G401 (cell line): Measurements from ENCODE around the gene HSPD1. TPM values are rescaled to one million over a fixed set of nuclear protein-coding genes. Genes with fewer than 3 reads are reported as not detected.

Experiments
- DNase-seq: peaks from one replicate; pipeline ENCODE4 v3.0.0-alpha.2; 2015; ENCODE audit warnings: low spot score
- in situ Hi-C: cut with HindIII; loops from 2 replicates; pipeline ENCODE4 v1.10.0; 2016; ENCODE audit warnings: low sequenced_read_pairs, mixed read lengths
- total RNA-seq: library from RNA; depleted of rRNA; stranded (reverse); fragments of >200 nt; shearing (Covaris generic); gene quantifications from 2 replicates; pipeline ENCODE4 v1.2.3, GENCODE V29; 2014; rRNA removed

The HSPD1 gene
- total RNA-seq, 1 experiment from 2014 or later: 158 TPM

GRCh38 chr2:197450465-197450864 lies 49.2 kb downstream of the HSPD1 start:
- in situ Hi-C loops: no loop called here
- no peak for DNase-seq

DNA sequence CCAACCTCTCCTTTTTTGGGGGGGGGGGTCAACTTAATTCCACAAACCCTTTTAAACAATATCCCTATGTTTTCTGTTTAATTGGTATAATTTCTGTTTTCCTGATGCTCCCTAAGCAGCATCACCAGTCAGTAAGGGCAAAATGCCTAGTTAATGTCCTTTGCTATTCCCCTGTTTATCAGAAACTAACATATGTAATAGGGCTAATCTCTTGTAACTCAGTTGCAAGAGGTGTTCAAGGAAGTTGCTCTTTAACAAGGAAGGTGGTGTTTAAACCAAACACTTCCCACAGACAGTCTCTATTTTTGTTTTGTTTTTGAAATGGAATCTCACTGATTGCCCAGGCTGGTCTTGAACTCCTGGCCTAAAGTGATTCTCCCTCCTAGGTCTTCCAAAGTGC lies 52.8 kb downstream of the HSPD1 start:
- in situ Hi-C loops: no loop called here
- no peak for DNase-seq

GRCh38 chr2:197445746-197446145 lies 53.9 kb downstream of the HSPD1 start:
- DNase-seq: no peak
- in situ Hi-C loops: no loop called here

DNA sequence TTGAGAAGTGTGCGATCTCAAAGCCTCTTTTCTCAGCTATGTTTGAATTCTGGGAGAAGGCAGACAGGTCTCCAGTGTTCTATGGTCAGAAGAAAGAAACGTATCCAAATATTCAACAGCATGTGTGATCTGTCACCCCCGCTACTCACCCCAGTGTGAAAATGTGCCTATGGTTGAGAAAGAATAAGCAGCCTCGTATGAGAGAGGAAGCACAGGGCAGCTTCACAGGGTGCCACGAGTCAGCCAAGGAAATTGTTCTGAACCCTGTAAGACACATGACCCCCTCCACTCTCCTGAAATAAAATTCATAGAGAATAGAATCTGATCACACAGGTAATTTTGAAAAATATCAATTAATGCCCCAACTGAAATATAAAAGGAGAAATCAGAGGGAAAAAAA lies 56.8 kb downstream of the HSPD1 start:
- in situ Hi-C loops: no loop called here
- DNase-seq: no peak

DNA sequence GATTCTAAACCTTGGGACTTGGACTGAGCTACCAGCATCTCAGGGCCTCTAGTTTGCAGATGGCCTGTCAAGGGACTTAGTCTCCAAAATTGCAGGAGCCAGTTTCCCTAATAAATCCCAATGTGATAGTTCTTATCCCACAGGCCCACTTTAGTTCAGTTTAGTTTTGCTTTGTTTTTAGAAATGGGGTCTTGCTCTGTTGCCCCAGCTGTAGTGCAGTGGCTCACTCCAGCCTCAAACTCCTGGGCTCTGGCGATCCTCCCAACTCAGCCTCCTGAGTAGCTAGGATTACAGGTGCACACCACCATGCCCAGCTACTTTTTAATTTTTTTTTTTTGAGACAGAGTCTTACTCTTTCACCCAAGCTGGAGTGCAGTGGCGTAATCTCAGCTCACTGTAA lies 62.3 kb downstream of the HSPD1 start:
- in situ Hi-C loops: no loop called here
- no peak for DNase-seq

Other genes with a start within 250 kb of the HSPD1 start
- not detected in 2 replicates for gene ANKRD44, start 189.1 kb downstream of the HSPD1 start, total RNA-seq
- gene SF3B1, start 64.8 kb downstream of the HSPD1 start, total RNA-seq: 199 and 255 TPM in 2 replicates
- gene COQ10B, start 46.3 kb downstream of the HSPD1 start, total RNA-seq: 39.4 and 61.2 TPM in 2 replicates
- 163 and 218 TPM in 2 replicates for gene HSPE1, start 539 bp upstream of the HSPD1 start, total RNA-seq
- gene MOB4, start 16.2 kb upstream of the HSPD1 start, total RNA-seq: 22.6 and 34.1 TPM in 2 replicates
- not detected in 2 replicates for gene RFTN2, start 175.7 kb upstream of the HSPD1 start, total RNA-seq
- 9.9 and 13.4 TPM in 2 replicates for gene MARS2, start 205.5 kb upstream of the HSPD1 start, total RNA-seq